GM18868 (cell line): ENCODE data around the gene NUBPL.
"Not testable (repeated sequence)": the region's sequence is repeated elsewhere in the genome, so short reads cannot be mapped to it uniquely, and the experiment has no call there.

Source experiments
- ATAC-seq: cut with Tn5 transposase; IDR thresholded peaks from one replicate; pipeline ENCODE4 v1.9.1; 2021; ENCODE audit warnings: mild to moderate bottlenecking, moderate library complexity; ENCODE audit not compliant: unreplicated experiment

Gene NUBPL

GRCh38 chr14:31668348-31668747 lies 107.1 kb downstream of the NUBPL start:
- no peak for ATAC-seq

DNA sequence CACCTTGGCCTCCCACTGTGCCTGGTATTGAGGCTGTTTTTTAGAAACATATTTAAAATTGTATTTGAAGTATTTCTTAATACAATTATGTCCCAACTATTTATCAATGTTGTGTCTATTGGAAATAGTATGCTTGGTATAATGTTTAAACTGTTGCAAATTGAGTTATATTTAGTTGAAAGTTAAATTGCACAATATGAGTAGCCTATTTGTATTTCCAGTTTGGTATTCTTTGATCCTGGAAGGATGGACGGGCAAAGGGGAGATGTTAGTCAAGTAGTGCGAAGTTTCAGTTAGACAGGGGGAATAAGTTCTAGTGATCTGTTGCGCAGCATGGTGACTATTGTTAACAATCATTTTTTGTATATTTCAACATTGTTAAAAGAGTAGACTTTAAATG lies 111.5 kb downstream of the NUBPL start:
- ATAC-seq: no peak

- no peak for ATAC-seq
Measured at GRCh38 chr14:31677052-31677451, 115.8 kb downstream of the NUBPL start.

- ATAC-seq: no peak
Measured at GRCh38 chr14:31677630-31678029, 116.4 kb downstream of the NUBPL start.

DNA sequence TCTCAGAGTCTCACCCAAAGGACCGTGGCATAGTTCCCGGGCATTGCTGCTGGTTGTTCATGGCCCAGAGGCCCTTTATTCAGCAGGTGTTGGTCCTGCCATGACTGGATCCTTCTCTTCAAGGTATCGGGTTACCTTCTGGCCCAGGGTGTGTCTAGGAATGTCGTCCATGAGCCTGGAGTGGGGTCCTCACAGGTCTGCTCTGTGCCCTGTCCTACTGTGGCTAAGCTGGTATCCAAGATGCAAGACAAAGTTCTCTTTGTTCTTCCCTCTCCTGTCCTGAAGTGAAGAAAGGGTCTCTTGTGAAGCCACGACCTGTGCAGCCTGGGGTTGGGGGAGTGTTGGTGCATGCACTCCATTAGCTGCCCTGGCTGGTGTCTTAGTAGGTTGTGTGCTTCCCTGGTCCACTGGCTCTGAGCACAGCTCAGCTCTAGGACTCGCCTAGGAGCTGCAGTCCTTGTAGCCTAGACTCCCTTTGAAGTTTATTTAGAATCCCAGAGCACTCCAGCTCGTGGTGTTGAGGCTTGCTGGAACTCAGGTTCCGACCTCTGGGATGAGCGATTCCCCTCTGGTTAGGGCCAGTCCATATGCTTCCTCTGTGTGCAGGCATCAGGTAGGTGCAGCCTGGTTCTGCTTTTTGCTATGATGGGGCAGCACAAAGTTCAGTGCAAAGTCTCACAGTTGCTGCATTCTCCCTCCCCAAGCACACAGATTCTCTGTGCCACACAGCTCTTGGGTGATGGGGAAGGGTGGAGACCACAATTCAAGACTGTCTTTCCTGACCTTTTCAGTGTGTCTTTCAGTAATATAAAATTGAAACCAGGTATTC lies 117.4 kb downstream of the NUBPL start:
- ATAC-seq: no peak

DNA sequence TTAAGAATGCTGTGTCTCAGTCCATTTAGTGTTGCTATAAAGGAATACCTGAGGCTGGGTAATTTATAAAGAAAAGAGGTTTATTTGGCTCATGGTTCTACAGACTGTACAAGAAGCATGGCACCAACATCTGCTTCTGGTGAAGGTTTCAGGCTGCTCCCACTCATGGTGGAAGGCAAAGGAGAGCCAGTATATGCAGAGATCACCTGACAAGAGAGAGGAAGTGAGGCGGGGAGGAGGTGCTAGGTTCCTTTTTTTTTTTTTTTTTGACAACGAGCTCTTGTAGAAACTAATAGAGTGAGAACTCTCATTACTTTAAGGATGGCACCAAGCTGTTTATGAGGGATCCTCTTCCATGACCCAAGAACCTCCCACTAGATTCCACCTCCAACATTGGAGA lies 121.6 kb downstream of the NUBPL start:
- no peak for ATAC-seq

- ATAC-seq: no peak
Measured at GRCh38 chr14:31687726-31688125, 126.5 kb downstream of the NUBPL start.

DNA sequence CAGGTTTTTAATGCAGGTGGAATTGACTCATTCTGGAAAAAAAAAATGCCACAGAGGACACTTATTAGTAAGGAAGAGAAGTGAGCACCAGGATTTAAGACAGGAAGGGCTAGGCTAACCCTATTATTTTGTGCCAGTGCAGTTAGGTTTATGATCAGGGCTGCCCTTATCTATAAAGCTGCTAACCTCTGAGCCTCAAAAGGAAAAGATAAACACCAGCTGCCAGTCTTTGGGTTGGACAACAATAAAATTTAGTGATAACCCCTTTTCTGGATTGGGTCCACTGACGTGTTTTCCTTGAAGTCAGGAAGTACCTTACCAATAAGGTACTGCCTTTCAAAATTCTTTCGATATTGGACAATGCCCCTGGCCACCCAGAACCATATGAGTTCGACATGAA lies 128.9 kb downstream of the NUBPL start:
- ATAC-seq: no peak

DNA sequence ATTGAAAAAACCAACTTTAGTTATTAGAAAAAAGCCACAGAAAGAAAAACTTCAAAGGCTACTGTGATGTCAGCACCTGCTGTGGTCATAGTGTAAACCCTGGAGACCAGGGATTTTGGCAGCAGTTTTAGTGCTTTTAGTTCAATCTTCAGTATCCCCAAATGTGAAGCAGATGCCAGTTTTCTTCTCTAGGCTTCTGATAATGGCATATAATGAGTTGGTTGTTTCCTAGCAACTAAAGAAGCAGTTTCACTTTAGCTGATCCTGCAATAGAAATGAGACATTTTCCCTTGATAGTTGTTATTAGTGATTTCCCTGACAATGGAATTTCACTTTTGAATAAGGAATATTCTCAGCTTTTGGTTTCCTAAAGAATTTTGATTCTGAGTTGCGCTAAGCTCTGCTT lies 131.2 kb downstream of the NUBPL start:
- no peak for ATAC-seq

- no peak for ATAC-seq
Measured at GRCh38 chr14:31696378-31696777, 135.2 kb downstream of the NUBPL start.

DNA sequence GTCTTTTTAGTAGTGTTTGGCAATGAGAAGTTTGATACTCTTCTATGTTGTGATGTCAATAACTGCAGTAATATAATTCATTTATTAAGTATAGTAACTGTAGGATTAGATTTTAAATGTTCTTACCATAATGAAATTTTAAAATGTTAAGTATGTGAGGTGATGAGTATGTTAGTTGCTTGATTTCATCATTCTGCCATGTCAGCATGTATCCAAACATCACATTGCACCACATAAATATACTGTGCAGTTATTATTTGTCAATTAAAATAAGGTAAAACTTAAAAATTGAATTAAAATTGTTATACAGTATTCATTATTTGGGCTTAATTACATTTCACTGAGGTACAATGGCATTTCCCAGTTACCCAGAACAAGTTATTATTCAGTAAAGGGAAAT lies 138.6 kb downstream of the NUBPL start:
- ATAC-seq: no peak

- no peak for ATAC-seq
Measured at GRCh38 chr14:31700282-31701074, 139.3 kb downstream of the NUBPL start.

- no peak for ATAC-seq
Measured at GRCh38 chr14:31702130-31702529, 140.9 kb downstream of the NUBPL start.

- no peak for ATAC-seq
Measured at GRCh38 chr14:31703056-31703455, 141.9 kb downstream of the NUBPL start.

- ATAC-seq: no peak
Measured at GRCh38 chr14:31705731-31706130, 144.5 kb downstream of the NUBPL start.

DNA sequence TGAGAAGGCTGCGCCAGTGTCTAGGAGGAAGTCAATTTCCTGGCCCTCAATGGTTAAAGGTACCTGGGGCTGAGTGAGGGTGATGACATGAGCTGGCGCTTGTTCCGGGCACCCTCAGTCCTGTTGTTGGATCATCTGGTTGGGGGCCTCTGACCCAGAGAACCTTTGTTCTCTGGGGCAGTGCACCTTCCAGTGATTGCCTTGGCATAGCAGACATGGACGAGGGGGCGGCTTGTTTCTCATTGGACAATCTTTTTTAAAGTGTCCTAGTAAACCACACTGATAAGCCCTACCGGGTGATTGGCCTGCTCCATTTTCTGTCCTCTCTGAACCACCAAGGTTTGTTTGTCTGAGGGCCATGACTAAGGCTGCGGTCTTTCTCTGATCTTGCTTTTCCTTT lies 147.5 kb downstream of the NUBPL start:
- not testable (repeated sequence) for ATAC-seq

DNA sequence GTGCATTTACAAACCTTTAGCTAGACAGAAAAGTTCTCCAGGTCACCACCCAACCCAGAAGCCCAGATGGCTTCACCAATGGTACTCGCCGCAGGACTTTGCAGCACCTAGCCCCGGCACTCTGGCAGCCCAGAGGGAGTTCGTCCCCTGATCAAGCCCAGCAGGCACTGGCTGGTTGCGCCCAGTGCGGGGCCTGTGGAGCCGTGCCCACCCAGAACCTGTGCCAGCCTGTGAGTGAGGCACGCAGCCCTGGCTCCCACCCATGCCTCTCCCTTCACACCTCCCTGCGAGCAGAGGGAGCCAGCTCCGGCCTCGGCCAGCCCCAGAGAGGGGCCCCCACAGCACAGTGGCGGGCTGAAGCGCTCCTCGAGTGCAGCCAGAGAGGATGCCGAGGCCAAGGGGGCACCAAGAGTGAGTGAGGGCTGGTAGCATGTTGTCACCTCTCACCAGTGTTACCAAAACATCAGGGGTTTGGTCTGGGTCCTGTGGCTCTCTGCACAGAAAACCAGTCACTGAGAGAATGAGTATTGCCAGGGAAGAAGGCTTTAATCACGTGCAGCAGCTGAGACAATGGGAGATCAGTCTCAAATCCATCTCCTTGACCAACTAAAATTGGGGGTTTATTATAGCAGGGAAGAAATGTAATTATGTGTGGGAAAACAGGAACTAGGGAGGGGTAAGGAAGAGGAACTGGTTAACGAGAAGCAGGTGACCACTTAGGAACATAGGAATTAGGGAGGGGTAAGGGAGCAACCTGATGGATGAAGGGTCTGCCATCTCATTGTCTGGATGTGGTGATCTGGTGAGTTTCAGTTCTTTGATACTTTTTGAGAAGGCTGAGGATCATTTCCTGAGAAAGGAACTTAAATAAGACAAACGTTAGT lies 151.3 kb downstream of the NUBPL start:
- ATAC-seq: no peak

DNA sequence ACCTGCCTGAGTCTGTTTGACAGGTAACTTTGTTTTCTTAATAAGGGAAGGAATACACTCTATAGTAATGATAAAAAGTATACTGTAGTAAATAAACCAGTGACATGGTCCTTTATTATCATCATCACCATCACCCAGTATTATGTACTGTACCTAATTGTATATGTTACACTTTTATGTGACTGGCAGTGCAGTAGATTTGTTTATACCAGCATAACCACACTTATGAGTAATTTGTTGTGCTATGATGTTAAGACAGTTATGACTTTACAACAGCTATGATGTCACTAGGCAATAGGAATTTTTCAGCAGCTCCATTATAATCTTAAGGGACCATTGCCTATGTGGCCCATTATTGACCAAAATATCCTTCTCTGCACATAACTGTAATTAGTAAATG lies 155.0 kb downstream of the NUBPL start:
- no peak for ATAC-seq

DNA sequence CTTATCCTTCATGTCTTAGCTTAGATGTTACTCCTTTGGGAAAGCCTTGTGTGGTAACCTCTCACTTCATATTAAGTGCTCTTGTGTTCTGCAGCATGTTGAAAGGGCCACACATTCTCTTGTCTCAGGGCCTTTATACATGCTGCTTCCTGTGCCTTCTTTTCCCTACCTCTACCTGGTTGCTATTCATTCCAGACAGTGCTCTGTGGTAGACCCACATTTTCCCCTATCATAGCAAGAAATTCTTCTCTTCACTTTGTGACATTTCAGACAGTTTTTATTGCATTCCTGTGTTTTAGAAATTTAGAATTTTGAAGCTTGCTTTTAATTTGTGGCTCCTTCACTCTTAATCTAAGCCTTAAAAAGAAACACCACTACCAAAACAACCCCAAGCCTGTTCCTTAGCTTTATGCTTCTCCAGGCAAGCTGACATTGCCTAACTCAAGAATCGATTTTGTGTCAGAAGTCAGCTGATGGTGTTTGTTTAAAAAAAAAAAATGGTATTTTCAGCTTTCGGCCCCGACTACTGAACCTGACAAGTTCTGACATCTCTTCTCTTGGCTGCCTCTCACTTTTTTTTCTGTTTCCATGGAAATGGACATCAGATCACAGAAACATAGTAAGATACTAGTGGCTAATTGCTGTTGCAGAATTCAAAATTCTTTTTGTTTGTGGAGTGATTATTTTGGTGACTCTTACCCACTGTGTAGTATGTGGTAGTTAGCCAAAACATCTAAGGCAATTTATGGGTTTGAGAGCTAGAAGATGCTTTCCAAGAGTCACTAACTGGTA lies 156.3 kb downstream of the NUBPL start:
- ATAC-seq: no peak

DNA sequence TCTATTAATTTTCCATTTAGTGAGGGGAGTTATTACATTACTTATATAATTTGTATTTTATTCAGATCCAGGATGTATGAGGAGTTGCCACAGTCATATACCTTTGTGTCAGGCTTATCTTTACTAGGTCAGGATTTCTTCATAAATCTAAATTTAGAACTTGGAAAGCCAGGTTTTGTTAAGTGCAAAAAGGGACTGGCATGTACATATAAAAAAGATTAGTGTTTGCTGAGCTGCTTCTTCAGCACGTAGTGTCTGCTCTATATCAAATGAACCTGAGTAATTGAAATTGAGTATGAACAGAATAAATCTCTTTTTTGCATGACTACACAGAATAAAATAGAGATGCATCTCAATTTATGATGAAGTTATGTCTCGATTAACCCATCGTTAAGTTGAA lies 157.4 kb downstream of the NUBPL start:
- ATAC-seq: no peak
